Kidney tubule cell (primary cell): ENCODE measurements around the gene XRN2.
A peak's percentile ranks its signal among the peaks of the same experiment; 100 is the strongest.

Experiments used
- DNase-seq: peaks from one replicate; pipeline ENCODE4 v3.0.0-alpha.2; 2018; ENCODE audit warnings: low spot score

XRN2 gene, protein sequence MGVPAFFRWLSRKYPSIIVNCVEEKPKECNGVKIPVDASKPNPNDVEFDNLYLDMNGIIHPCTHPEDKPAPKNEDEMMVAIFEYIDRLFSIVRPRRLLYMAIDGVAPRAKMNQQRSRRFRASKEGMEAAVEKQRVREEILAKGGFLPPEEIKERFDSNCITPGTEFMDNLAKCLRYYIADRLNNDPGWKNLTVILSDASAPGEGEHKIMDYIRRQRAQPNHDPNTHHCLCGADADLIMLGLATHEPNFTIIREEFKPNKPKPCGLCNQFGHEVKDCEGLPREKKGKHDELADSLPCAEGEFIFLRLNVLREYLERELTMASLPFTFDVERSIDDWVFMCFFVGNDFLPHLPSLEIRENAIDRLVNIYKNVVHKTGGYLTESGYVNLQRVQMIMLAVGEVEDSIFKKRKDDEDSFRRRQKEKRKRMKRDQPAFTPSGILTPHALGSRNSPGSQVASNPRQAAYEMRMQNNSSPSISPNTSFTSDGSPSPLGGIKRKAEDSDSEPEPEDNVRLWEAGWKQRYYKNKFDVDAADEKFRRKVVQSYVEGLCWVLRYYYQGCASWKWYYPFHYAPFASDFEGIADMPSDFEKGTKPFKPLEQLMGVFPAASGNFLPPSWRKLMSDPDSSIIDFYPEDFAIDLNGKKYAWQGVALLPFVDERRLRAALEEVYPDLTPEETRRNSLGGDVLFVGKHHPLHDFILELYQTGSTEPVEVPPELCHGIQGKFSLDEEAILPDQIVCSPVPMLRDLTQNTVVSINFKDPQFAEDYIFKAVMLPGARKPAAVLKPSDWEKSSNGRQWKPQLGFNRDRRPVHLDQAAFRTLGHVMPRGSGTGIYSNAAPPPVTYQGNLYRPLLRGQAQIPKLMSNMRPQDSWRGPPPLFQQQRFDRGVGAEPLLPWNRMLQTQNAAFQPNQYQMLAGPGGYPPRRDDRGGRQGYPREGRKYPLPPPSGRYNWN

DNA sequence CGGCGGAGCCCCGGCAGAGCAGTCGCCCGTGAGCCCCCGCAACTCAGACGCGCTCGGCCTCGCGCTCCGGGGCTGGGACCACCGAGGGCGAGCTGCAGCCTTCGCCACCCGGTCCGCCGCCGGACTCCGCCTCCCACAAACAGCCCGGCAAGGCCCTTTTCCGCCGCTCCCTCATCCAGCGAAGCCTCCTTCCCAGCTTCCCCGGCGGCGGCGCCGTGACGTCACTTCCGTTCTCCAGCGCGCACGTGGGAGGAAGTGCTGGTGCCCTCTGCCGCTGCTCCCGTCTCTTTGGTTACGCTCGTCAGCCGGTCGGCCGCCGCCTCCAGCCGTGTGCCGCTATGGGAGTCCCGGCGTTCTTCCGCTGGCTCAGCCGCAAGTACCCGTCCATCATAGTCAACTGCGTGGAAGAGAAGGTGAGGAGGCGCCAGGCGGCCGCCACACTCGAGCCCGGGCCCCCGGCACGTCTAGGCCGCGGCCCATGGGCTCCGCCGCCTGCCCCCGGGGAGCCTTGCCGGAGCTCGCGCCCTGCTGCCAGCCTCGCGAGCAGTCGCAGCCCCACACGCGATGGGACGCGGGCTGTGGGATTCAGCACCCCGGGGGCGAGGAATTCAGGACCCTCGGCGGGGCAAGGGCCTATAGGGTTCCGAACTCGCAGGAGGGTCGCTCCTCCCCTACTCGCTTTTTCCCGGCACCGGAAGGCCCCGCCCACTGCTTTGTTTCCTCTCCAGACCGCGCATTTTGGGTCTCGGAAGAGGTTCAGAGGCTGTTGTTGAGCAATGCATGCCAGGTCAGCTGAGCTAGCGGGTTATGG, at the start of gene XRN2:
Gene XRN2, plus strand, starts transcription at position 271 of the 811 bp plus-strand sequence. Its CDS starts 68 bp downstream, at position 339.
- DNase-seq, result peak; percentile 95

DNA sequence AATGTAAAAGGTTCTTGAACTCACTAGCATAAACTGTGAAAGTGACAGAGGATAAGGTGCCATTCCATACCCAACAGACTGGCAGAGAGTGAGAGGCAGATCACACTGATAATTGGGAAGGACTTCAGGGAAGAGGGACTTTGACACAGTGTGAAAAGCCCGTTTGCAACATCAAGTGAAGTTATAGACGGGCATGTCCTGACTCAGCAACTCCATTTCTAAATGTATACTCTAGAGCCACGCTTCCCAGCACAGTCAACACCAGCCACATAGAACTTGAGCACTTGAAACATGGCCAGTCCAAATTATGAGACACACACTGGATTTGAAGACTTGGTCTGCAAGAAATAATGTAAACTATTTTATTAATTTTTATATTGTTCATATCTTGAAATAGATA, 45.9 kb upstream of the XRN2 start:
- DNase-seq, result no peak

DNA sequence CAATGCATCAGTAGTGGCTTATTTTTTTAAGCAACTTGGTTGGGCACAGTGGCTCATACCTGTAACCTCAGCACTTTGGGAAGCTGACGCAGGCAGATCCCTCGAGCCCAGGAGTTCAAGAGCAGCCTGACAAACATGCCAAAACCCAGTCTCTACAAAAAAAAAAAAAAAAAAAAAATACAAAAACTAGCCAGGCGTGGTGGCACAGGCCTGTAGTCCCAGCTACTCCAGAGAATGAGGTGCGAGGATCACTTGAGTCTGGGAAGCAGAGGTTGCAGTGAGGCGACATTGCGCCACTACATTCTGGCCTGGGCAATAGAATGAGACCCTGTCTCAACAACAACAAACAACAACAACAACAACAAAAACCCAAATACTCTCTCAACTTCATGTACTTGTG, 44.7 kb upstream of the XRN2 start:
- no peak for DNase-seq

DNA sequence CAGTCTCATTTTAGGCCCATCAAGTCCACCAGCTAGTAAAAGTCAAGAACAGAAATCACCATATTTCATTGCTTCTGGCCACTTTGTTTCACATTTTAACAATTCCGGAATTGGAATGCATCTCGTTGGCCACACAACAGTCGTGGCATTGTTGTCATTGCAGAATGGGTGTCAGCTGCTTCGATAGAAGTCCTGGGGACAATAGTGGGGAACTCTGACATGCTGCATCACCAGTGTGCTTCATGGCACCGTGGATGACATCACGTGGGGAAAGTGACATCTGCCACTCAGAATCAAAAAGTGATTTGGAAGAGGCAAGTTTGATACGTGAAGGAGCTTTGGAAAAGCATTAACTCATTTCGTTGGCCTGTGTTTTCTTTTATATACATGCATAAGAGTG, 43.8 kb upstream of the XRN2 start:
- no peak for DNase-seq

DNA sequence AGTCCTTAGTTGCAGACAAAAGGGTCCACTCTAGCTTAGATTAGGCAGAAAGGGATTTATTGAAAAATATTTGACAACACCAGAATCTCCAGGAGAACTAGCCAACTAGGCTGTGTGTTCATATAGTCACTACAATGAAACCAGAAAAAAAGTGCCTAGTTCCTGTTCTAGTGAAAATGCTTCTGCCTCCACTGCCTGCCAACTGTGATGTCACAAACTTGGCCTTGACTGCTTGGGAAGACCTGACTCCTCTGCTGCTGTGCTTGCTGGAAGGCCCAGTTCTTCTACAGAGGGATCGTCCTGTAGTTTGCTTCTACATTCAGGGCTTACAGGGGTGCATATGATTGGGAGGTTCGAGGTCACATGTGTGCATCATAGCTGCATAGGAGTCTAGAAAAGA, 40.3 kb upstream of the XRN2 start:
- DNase-seq, result no peak

DNA sequence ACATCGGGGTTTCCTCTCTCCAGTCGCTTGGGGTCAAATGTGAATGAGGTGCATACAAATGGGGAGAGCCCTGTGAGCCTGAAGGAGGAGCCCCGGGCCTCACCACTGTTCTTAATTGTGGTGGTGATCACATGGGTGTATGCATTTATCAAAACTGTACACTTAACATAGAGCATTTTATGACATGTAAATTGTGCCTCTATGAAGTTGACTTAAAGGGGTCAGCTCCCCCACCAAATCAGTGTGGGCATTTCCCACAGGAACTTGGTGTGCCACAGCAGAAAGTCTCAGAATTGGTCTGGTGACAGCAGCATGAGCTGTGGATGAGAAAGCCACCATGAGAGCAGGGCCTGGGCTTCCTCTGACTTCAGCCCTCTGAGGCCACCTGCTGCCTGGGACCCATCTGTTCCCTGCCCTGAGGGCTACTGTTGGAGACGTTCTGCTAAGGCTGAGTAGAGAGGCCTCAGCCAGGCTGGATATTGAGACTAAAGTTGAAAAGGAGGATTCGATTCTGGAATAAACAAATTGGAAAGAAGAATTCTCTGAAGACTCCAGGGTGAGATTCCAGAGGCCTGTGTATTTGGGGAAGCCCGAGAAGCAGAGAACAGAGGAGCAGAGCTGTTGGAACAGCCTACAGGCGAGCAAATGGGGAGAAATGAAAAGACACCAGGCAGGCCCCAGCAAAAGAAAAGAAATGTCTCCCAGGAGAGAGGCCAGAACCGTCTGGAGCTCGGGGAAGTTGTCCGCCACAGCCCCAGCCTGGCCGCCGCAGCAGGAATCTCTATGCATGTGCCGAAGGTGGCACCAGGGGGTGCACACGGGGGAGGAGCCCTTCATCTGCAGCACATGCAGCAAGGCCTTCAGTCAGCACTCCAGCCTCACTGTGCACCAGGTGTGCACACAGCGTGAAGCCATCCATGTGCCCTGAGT, 37.6 kb upstream of the XRN2 start:
- DNase-seq, result no peak

DNA sequence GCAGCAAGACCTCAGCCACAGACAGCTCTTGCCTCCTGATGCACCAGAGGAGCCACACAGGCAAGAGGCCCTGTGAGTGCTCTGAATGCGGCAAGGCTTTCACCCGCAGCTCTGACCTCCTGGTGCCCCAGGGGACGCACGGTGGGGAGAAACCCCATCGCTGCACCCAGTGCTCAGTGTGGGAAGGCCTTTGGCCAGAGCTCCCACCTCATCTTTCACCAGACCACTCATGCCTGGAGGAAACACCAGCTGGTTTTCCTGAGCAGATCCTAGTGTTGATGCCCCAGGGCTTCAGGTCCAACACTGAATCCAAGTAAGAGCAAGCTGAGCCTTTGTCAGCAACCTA, 37.0 kb upstream of the XRN2 start:
- no peak for DNase-seq

DNA sequence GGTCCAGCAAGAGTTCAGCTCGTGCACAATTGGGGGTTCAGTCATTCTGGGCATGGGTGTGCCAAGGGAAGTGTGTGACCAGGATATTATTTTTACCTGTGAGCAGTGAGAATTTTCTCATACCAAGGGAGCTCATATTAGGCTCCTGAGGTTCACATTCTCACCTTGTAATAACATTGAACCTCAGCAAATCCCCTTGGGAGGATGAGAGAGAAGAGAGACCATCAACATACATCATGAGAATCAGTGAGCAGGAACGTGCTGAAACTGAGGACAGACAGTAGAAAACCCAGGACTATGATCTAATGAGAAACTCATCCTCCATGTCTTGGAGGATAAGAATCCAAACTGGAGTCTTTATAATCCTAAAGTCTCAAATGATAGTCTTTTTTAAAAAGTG, 33.4 kb upstream of the XRN2 start:
- DNase-seq, result no peak

DNA sequence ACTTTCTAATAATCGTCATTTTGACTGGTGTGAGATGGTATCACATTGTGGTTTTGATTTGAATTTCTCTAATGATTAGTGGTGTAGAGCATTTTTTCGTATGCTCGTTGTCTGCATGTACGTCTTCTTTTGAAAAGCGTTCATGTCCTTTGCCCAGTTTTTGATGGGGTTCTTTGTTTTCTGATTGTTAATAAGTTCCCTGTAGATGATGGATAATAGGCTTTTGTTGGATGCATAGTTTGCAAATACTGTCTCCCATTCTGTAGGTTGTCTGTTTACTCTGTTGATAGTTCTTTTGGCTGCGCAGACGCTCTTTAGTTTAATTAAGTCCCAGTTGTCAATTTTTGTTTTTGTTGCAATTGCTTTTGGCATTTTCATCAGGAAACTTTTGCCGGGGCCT, 32.3 kb upstream of the XRN2 start:
- no peak for DNase-seq

DNA sequence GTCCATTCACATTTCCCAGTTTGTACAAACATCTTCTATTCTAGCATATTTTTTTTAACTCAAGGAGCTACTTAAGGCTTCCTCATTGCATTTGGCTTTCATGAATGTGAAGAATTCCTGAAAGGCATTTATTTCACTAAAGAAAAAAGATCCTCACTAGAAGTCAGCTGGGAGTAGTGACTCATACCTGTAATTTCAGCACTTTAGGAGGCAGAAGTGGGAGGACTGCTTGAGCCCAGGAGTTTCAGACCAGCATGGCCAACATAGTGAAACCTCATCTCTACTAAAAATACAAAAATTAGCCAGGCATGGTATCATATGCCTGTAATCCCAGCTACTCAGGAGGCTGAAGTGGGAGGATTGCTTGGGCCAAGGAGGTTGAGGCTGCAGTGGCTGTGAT, 30.9 kb upstream of the XRN2 start:
- DNase-seq, result peak; percentile 24

DNA sequence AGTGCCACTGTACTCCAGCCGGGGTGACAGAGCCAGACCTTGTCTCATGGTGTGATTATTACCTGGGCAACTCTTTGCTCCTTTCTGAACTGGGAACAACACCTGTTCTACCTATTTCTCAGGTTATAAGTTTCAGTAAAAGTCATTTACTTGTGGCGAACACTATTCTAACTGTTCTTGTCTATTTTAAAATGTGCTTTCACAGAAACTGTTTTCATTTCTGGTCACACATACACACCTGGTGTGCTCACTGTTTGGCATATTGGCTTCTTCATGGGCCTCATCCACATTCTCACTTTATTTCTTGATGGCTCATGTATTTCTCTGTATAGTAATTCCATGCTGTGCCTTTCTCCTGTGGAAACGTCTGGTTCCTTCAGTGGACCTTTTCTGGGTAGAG, 30.5 kb upstream of the XRN2 start:
- DNase-seq, result no peak

DNA sequence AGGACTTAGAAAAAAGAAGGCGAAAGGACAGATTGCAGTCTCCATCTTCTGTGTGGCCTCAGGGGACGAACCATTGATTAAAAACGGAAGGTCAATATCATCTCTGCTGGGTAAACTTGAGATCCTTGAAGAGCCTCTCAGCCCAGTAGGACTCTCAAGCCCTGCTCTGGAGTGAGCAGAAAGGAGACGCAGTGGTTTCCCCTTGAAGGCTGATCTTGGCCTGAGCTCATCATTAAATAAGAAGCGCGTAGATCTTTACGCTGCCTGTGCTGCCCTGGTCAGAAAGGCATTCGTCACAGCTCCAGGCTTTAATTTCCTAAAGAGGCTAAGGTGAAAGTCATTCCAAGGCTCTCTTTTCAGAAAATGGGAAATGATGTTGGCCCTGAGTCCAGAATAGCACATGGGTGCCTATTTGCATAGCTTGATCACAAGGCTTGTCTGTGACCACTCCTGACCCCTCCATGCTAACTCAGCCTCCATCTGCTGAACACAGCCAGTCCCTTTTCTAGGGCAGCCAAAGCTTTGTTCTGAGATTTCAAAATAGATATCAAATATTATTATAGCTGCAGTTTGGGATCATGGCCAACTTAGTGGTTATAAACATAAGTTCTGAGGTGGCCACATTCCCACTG, 29.3 kb upstream of the XRN2 start:
- DNase-seq, result no peak

DNA sequence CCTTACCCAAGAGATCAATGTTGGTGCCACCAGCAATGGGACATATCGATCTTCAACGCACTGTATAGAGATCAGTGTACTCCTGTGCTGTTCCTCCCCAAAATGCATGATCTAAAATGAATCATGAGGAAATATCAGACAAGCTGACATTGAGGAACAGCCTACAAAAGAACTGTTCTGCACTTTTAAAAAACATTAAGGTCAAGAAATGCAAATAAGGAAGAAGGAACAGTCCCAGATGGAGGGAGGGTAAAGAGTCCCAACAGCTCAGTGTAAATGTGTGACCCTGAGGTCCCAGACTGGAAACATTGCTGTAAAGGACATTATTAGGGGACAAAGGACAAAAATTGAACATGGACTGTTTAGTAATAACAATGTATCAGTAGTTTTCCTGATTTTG, 24.3 kb upstream of the XRN2 start:
- no peak for DNase-seq

DNA sequence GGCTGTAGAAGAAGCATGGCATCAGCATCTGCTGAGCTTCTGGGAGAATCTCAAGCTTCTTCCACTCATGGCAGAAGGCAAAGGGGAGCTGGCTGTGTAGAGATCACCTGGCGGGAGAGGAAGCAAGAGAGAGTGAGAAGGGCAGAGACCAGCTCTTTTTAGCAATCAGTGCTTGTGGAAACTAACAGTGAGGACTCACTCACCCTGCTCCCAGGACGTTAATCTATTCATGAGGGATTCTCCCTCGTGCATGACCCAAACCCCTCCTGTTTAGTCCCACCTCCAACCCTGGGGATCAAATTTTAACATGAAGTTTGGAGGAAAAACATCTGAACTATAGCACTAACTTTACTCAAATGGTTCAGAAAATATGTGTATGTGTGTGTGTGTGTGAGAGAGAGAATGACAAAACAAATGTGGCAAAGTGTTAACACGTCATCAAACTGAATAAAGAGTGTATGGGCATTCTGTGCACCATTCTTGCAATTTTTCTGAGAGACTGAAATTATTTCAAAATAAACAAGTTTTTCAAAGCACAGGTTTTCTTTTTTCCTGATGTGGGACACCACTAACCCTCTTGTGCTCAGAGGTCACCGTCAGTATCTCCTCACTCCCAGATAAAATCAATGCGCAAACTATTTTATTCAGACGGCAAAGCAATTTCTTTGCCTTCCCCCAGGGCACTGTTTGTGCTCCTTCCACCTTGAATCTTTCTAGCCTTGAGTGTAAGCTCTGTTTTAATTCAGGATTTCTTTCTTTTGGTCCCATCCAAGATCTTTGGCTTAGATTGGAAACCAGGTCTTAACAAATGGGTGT, 23.2 kb upstream of the XRN2 start:
- no peak for DNase-seq

DNA sequence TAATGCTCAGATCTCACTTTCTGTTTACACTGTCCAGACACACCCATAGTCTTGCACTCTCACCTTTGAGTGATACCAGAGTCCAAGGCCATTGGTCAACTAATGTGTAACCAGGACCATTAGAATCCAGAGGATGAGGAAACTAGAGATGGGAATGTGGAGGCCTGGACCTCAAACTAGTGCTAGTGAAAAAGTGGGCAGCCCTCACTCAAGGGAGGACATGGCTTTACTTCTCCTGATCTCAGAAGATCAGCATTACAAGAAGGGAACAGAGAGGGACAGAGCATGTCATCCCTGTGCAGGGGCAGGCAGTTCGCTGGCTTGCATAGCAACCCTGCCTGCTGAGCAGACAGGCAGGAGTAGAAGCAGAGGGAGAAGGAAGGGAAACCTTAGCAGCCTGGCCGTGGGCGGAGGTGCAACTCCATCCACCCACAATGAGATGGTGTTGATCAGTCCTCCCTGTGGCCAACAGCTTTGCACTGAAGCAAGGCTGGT, 22.6 kb upstream of the XRN2 start:
- DNase-seq, result no peak

DNA sequence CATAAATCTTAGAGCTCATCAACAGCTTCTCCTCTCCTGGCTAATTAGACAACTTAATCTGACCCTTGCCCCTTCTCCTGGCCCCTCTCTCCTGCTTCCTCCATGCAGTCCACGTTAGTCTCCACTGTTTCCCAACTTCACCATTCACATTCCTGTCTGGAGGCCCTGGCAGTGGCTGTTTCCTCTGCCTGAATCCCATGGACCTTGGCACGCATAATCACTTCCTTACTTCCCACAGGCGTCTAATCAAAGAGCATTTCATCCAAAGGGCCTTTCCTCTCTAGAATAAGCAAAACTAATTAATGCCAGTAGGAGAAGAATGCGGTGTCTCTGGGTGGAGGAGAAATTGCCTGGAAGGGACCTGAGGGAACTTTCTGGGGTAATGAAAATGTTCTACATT, 16.4 kb upstream of the XRN2 start:
- DNase-seq, result no peak

DNA sequence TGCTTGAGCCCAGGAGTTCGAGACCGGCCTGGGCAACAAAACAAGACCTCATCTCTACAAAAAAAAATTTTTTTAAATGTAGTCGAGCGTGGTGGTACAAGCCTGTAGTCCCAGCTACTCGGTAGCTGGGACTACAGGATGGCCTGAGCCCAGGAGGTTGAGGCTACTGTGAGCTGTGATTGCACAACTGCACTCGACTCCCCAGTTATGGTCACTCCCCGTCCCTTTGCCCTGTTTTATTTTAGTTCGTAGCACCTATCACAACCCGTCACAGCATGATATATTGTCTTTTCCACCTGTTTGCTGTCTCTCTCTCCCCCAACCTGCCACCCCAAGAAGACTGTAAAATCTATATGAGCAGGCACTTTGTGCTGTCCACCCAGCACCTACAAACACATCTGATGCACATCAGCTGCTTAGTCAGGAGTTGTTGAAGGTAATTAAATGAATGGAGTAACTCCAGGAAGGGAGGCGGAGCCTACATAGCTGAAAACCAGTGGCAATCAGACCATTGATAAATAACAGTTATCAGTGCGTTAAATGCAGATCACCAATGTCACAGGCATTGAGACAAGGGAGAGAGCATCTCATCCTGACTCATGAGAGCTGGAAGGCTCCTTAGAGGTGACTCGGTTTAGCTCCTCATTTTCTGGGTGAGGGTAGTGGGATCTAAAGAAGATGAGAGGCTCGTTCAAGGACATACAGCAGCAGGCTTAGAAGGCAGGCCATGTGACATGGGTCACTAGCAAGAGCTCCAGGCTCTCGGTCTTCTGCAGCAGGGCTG, 14.4 kb upstream of the XRN2 start:
- DNase-seq, result no peak

DNA sequence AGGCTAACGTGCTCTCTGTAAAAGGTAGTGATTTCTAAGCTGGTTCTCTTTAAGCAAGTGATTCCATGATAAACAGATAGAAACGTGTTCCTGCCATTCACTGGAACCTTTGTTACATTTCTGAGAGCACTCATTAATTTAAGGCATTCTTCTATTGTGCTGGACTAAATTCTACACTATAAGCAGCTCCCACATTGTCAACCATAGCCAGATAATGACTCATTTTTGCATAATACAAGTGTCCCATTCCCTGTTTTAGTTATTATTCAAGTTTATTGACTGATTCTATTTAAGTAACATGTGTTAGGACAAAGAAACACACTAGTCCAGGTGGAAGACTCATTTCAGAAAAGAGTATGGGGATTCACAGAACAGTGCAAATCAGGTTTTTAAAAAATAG, 13.5 kb upstream of the XRN2 start:
- no peak for DNase-seq

DNA sequence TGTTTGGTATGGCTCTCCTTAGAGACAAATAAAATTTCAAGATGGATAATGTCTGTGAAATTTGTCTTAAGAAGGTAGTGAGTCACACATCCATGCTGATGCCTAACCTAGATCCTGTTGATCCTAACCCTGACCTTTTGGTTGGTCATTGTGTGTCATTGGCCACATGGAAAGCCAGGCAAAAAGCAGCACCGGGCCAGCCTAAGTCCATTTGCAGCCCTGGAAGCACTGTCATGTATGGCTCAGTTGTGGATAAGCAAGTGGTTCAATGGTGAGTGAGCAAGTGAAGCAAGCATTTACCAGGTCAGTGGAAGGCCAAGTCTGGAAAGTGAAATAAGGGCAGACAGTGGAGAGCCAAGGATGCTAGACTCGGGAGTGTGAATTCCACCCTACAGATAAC, 12.1 kb upstream of the XRN2 start:
- DNase-seq, result peak; percentile 35
